HG03139 (cell line): ENCODE data around the gene EXOC5.

Experiments used
- ATAC-seq: cut with Tn5 transposase; IDR thresholded peaks from one replicate; pipeline ENCODE4 v1.9.1; 2021; ENCODE audit not compliant: unreplicated experiment

The EXOC5 gene

DNA sequence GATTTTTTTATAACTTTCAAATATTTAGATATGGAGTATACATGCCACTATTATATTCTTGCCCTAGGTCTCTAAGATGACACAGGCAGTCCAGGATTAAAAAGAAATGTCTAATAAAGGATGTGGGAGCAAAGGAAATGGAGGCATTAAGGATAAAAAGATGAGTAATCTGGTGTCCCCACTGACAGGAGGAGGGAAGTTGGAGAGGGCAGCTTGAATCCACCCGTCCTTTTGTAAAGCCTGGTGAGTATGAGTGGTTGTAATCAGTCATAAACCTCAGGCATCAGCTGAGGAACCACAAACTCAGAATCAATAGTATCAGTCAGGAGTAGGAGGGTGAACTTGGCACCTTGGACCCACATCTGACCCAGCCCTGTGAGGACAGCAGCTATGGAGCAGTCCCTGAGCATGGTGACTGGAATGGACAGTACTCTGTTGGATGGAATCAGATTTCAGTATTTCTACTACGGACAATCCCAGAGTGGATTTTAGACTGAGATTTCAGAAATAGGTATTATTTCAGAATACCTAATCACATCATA lies 100.5 kb downstream of the EXOC5 start:
- ATAC-seq, result no peak

DNA sequence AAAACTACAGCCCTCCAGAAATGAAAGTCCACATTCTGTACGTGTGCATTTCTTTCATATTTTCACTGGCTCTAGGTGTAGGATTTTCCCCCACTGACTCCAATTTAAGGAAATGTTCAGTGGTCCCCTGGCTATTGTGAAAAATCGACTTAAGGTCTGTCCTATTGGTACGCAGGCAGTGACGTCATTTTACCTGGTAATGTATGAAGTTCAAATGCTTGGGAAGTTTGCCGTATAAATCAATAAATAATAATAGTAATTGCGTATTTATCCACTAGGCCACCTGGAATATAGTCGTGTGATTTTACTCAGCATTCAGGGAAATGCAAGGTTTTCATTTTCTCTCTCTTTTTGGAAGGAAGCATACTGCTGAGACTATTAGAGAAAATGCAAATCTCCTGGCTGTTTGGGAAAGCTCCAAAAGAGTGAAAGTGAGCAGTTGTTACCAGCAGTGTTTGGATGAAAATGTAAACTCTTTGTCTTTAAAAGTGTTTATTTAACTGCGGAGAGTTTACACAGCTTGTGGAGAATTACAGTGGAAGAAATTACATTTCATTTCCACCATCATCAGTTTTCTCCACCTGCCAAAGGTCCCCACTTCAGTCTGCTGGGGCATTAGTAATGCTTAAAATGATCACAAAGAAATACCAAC lies 107.0 kb downstream of the EXOC5 start:
- ATAC-seq, result no peak

DNA sequence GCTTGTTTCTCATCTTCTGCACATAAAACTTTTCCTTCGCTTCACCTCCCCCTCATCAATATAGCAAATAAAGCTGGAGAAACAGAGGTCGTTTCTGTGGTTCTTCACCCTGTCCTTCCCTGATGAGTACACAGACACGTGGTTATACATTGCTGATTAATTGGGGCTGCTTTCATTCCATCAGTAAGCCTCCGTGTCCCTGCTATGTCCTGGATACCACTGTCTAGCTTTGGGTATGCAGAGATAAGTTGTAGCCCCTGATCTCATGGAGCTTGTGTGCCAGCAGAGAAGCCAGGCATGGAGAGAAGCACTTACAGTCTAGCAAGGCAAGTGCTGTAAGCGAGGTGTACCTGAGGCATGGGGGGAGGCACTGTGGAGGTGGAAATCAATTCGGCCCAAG lies 108.4 kb downstream of the EXOC5 start:
- ATAC-seq, result no peak

DNA sequence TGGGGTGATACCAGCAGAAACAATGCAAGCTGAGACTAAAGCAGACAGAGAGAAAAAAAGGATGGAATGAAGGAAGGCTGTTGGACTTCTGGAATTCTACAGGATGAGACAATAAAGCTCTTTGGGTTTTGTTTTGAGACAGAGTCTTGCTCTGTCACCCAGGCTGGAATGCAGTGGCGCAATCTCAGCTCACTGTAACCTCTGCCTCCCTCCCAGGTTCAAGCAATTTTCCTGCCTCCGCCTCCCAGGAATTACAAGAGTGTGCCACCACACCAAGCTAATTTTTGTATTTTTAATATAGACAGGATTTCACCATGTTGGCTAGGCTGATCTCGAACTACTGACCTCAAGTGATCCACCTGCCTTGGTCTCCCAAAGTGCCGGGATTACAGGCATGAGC lies 115.4 kb downstream of the EXOC5 start:
- no peak for ATAC-seq
